ENCODE data around the gene PMFBP1.
"Not testable (repeated sequence)": the region's sequence is repeated elsewhere in the genome, so short reads cannot be mapped to it uniquely, and the experiment has no call there.

PMFBP1 gene

GRCh38 chr16:72101195-72101594 is 70.8 kb downstream of the PMFBP1 start:
- H3K4me3 ChIP-seq (ENCODE audit: low read length): no peak overlapping the region
- H3K4me1 ChIP-seq (ENCODE audit: insufficient read depth, low read length): no peaks in the 10 kb centered on the region
- H3K36me3 ChIP-seq (ENCODE audit: insufficient read depth, low read length): peaks cover 93% of the 10 kb centered on the region
- H2AFZ ChIP-seq (ENCODE audit: low read depth, low read length): no peak overlapping the region
- H3K27me3 ChIP-seq (ENCODE audit: insufficient read depth, low read length): no peaks in the 10 kb centered on the region
- no peaks in the 10 kb centered on the region for H3K9me3 ChIP-seq (ENCODE audit: low read length)

GRCh38 chr16:72099377-72099818 is 72.6 kb downstream of the PMFBP1 start:
- Histone ChIP-seq H3K4me3 (ENCODE audit: low read length) (no peak overlapping the region), H3K36me3 (ENCODE audit: insufficient read depth, low read length) (peaks cover 78% of the 10 kb centered on the region), H3K27me3 (ENCODE audit: insufficient read depth, low read length) (no peaks in the 10 kb centered on the region), H2AFZ (ENCODE audit: low read depth, low read length) (no peak overlapping the region), H3K9me3 (ENCODE audit: low read length) (no peaks in the 10 kb centered on the region), H3K4me1 (ENCODE audit: insufficient read depth, low read length) (peaks cover 15% of the 10 kb centered on the region)

- Histone ChIP-seq H3K4me3 (ENCODE audit: low read length) (no peak overlapping the region), H2AFZ (ENCODE audit: low read depth, low read length) (no peak overlapping the region), H3K27me3 (ENCODE audit: insufficient read depth, low read length) (no peaks in the 10 kb centered on the region), H3K36me3 (ENCODE audit: insufficient read depth, low read length) (peaks cover 74% of the 10 kb centered on the region), H3K4me1 (ENCODE audit: insufficient read depth, low read length) (peaks cover 15% of the 10 kb centered on the region), H3K9me3 (ENCODE audit: low read length) (no peaks in the 10 kb centered on the region)
These were observed 73.0 kb downstream of the PMFBP1 start for GRCh38 chr16:72098936-72099335.

- Histone ChIP-seq H3K9me3 (ENCODE audit: low read length) (no peaks in the 10 kb centered on the region), H3K4me3 (ENCODE audit: low read length) (peak overlapping the region; percentile 70), H2AFZ (ENCODE audit: low read depth, low read length) (peak overlapping the region; percentile 22), H3K27me3 (ENCODE audit: insufficient read depth, low read length) (no peaks in the 10 kb centered on the region), H3K4me1 (ENCODE audit: insufficient read depth, low read length) (peaks cover 28% of the 10 kb centered on the region), H3K36me3 (ENCODE audit: insufficient read depth, low read length) (peaks cover 44% of the 10 kb centered on the region)
These were observed 77.7 kb downstream of the PMFBP1 start for GRCh38 chr16:72094266-72094610.

- Histone ChIP-seq H3K4me3 (ENCODE audit: low read length) (peak within 1 kb of the TSS; percentile 70), H3K36me3 (ENCODE audit: insufficient read depth, low read length) (peaks cover 45% of the 10 kb centered on the region), H3K4me1 (ENCODE audit: insufficient read depth, low read length) (peaks cover 28% of the 10 kb centered on the region), H2AFZ (ENCODE audit: low read depth, low read length) (peak within 1 kb of the TSS; percentile 53), H3K27me3 (ENCODE audit: insufficient read depth, low read length) (no peaks in the 10 kb centered on the region), H3K9me3 (ENCODE audit: low read length) (no peaks in the 10 kb centered on the region)
These were observed 78.3 kb downstream of the PMFBP1 start, which contains the start of the genes DHX38 and TXNL4B for GRCh38 chr16:72093448-72094265. Gene DHX38, plus strand, starts transcription at chr16:72093847. Its CDS starts 2,311 bp downstream, at chr16:72096158. Gene TXNL4B, minus strand, starts transcription at chr16:72093620. Its CDS starts 2,871 bp downstream, at chr16:72090749.

- Histone ChIP-seq H3K4me3 (ENCODE audit: low read length) (peak overlapping the region; percentile 70), H3K36me3 (ENCODE audit: insufficient read depth, low read length) (peaks cover 47% of the 10 kb centered on the region), H3K9me3 (ENCODE audit: low read length) (no peaks in the 10 kb centered on the region), H2AFZ (ENCODE audit: low read depth, low read length) (peak overlapping the region; percentile 53), H3K27me3 (ENCODE audit: insufficient read depth, low read length) (no peaks in the 10 kb centered on the region), H3K4me1 (ENCODE audit: insufficient read depth, low read length) (peaks cover 28% of the 10 kb centered on the region)
These were observed 79.0 kb downstream of the PMFBP1 start for GRCh38 chr16:72092832-72093447.

- Histone ChIP-seq H3K4me3 (ENCODE audit: low read length) (no peak overlapping the region), H2AFZ (ENCODE audit: low read depth, low read length) (no peak overlapping the region), H3K27me3 (ENCODE audit: insufficient read depth, low read length) (no peaks in the 10 kb centered on the region), H3K9me3 (ENCODE audit: low read length) (no peaks in the 10 kb centered on the region), H3K4me1 (ENCODE audit: insufficient read depth, low read length) (peaks cover 28% of the 10 kb centered on the region), H3K36me3 (ENCODE audit: insufficient read depth, low read length) (peaks cover 38% of the 10 kb centered on the region)
These were observed 80.7 kb downstream of the PMFBP1 start for GRCh38 chr16:72091217-72091616.

- Histone ChIP-seq H3K27me3 (ENCODE audit: insufficient read depth, low read length) (no peaks in the 10 kb centered on the region), H2AFZ (ENCODE audit: low read depth, low read length) (no peak overlapping the region), H3K36me3 (ENCODE audit: insufficient read depth, low read length) (peaks cover 43% of the 10 kb centered on the region), H3K9me3 (ENCODE audit: low read length) (peaks cover 11% of the 10 kb centered on the region), H3K4me3 (ENCODE audit: low read length) (no peak overlapping the region), H3K4me1 (ENCODE audit: insufficient read depth, low read length) (no peaks in the 10 kb centered on the region)
These were observed 87.0 kb downstream of the PMFBP1 start for GRCh38 chr16:72085002-72085401.

GRCh38 chr16:72084445-72084844 is 87.5 kb downstream of the PMFBP1 start:
- Histone ChIP-seq H3K9me3 (ENCODE audit: low read length) (peaks cover 11% of the 10 kb centered on the region), H3K27me3 (ENCODE audit: insufficient read depth, low read length) (no peaks in the 10 kb centered on the region), H3K4me1 (ENCODE audit: insufficient read depth, low read length) (no peaks in the 10 kb centered on the region), H3K4me3 (ENCODE audit: low read length) (no peak overlapping the region), H2AFZ (ENCODE audit: low read depth, low read length) (no peak overlapping the region), H3K36me3 (ENCODE audit: insufficient read depth, low read length) (peaks cover 38% of the 10 kb centered on the region)

GRCh38 chr16:72083778-72084404 is 88.1 kb downstream of the PMFBP1 start:
- Histone ChIP-seq H3K27me3 (ENCODE audit: insufficient read depth, low read length) (no peaks in the 10 kb centered on the region), H3K36me3 (ENCODE audit: insufficient read depth, low read length) (peaks cover 32% of the 10 kb centered on the region), H3K9me3 (ENCODE audit: low read length) (peaks cover 11% of the 10 kb centered on the region), H3K4me1 (ENCODE audit: insufficient read depth, low read length) (no peaks in the 10 kb centered on the region), H2AFZ (ENCODE audit: low read depth, low read length) (no peak overlapping the region), H3K4me3 (ENCODE audit: low read length) (no peak overlapping the region)

GRCh38 chr16:72076991-72077706 is 94.8 kb downstream of the PMFBP1 start:
- not testable (repeated sequence) for H3K4me1 ChIP-seq (ENCODE audit: insufficient read depth, low read length); H3K27me3 ChIP-seq (ENCODE audit: insufficient read depth, low read length)

GRCh38 chr16:72075067-72075466 is 96.9 kb downstream of the PMFBP1 start:
- H3K4me1 ChIP-seq (ENCODE audit: insufficient read depth, low read length); H3K36me3 ChIP-seq (ENCODE audit: insufficient read depth, low read length); H3K9me3 ChIP-seq (ENCODE audit: low read length); H3K27me3 ChIP-seq (ENCODE audit: insufficient read depth, low read length); H2AFZ ChIP-seq (ENCODE audit: low read depth, low read length); H3K4me3 ChIP-seq (ENCODE audit: low read length): not testable (repeated sequence)

More at GRCh38 chr16:72076991-72077706, 94.8 kb downstream of the PMFBP1 start:
- not testable (repeated sequence) for H3K9me3 ChIP-seq (ENCODE audit: low read length); H3K36me3 ChIP-seq (ENCODE audit: insufficient read depth, low read length); H3K4me3 ChIP-seq (ENCODE audit: low read length); H2AFZ ChIP-seq (ENCODE audit: low read depth, low read length)
